ENCODE results near the gene LUM. TPM values are rescaled to one million over a fixed set of nuclear protein-coding genes. Genes with fewer than 3 reads are reported as not detected.

The LUM gene
- total RNA-seq, 1 experiment from 2014 or later: 0.23 TPM

DNA sequence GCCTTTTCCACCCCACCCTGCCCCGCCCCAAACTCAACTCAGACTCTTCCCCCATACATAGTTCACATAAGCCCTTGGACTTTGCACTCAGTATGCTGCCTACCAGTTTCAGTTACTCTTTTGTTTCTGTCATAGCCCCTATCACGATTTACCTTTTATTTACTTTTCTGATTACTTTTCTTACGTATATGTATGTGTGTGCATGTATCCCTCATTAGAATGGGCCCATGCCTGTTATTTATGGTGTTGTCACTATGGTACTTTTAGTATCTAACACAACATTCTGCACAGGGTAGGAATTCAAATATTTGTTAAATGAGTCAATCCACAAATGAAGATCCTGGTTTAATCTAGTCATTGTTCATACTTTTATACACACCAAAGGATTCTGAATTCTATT lies 16.5 kb upstream of the LUM start:
- DNase-seq (ENCODE audit: low read depth, low spot score): no peak
- Histone ChIP-seq H3K36me3 (ENCODE audit: control insufficient read depth, insufficient read depth, low read length) (no peaks in the 10 kb centered on the region), H3K27ac (ENCODE audit: low read length) (no peak overlapping the region), H3K4me1 (ENCODE audit: control insufficient read depth, insufficient read depth, low read length) (no peaks in the 10 kb centered on the region), H3K27me3 (ENCODE audit: control insufficient read depth, insufficient read depth, low read length) (no peaks in the 10 kb centered on the region), H3K4me3 (ENCODE audit: low read depth in 2 of 2, low read length in 2 of 2) (no peak overlapping the region), H3K9me3 (ENCODE audit: control insufficient read depth, insufficient read depth, low read depth, low read length) (no peaks in the 10 kb centered on the region)
- ChIA-PET CTCF (no interaction called here), POLR2A (no interaction called here)
- ATAC-seq: no peak
- no TSS peak for BruUV-seq (replicated peaks)
- in situ Hi-C loops (cut with HindIII; ENCODE audit: low pct_unique_long_range_greater_than_20kb, low sequenced_read_pairs) (no loop called here), intact Hi-C loops (cut with micrococcal nuclease; ENCODE audit: unreplicated experiment) (no loop called here)
- TF ChIP-seq, protein P1, sequence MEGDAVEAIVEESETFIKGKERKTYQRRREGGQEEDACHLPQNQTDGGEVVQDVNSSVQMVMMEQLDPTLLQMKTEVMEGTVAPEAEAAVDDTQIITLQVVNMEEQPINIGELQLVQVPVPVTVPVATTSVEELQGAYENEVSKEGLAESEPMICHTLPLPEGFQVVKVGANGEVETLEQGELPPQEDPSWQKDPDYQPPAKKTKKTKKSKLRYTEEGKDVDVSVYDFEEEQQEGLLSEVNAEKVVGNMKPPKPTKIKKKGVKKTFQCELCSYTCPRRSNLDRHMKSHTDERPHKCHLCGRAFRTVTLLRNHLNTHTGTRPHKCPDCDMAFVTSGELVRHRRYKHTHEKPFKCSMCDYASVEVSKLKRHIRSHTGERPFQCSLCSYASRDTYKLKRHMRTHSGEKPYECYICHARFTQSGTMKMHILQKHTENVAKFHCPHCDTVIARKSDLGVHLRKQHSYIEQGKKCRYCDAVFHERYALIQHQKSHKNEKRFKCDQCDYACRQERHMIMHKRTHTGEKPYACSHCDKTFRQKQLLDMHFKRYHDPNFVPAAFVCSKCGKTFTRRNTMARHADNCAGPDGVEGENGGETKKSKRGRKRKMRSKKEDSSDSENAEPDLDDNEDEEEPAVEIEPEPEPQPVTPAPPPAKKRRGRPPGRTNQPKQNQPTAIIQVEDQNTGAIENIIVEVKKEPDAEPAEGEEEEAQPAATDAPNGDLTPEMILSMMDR (IDR thresholded peaks at IDR 0.05): no peak
- no peak for TF ChIP-seq POLR2AphosphoS5 (IDR thresholded peaks at IDR 0.05; ENCODE audit: low read depth, low read length)
- TF ChIP-seq TCF7L2 (IDR thresholded peaks at IDR 0.05; ENCODE audit: low read depth, low read length): no peak
- no peak for TF ChIP-seq SIN3A (IDR thresholded peaks at IDR 0.05; ENCODE audit: borderline replicate concordance, insufficient read depth, low read depth, low read length)
- no peak for TF ChIP-seq REST (IDR thresholded peaks at IDR 0.05; ENCODE audit: insufficient read depth in 1 of 2, low read depth in 2 of 2, low read length in 1 of 2)

- Histone ChIP-seq H3K36me3 (ENCODE audit: control insufficient read depth, insufficient read depth, low read length) (no peaks in the 10 kb centered on the region), H3K4me3 (ENCODE audit: low read depth in 2 of 2, low read length in 2 of 2) (no peak overlapping the region), H3K4me1 (ENCODE audit: control insufficient read depth, insufficient read depth, low read length) (no peaks in the 10 kb centered on the region), H3K27me3 (ENCODE audit: control insufficient read depth, insufficient read depth, low read length) (no peaks in the 10 kb centered on the region), H3K9me3 (ENCODE audit: control insufficient read depth, insufficient read depth, low read depth, low read length) (no peaks in the 10 kb centered on the region), H3K27ac (ENCODE audit: low read length) (no peak overlapping the region)
- intact Hi-C loops (cut with micrococcal nuclease; ENCODE audit: unreplicated experiment) (no loop called here), in situ Hi-C loops (cut with HindIII; ENCODE audit: low pct_unique_long_range_greater_than_20kb, low sequenced_read_pairs) (no loop called here)
- no peak for DNase-seq (ENCODE audit: low read depth, low spot score)
- ChIA-PET CTCF (no interaction called here), POLR2A (no interaction called here)
- TF ChIP-seq SIN3A (IDR thresholded peaks at IDR 0.05; ENCODE audit: borderline replicate concordance, insufficient read depth, low read depth, low read length) (no peak), TCF7L2 (IDR thresholded peaks at IDR 0.05; ENCODE audit: low read depth, low read length) (no peak)
- no peak for ATAC-seq
- no TSS peak for BruUV-seq (replicated peaks)
Measured at GRCh38 chr12:91127306-91127705, 16.0 kb upstream of the LUM start.

DNA sequence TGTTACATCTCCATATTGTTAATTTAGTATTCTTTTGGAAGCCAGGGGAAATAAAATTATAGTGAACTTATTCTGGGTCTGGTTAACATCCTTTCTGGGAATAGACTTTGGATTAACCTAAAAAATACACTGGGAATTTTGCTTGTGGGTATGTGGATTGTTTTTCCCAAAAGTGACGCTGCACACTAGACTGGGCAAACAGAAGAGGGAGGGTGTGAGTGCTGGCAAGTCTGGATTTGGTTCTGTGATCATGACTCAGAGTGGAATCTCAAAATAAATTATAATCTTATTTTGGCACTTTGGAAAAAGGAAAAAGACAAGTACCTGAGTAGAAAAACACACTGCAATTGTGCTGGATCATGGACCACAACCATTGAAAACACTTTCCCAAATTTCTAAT lies 15.2 kb upstream of the LUM start:
- intact Hi-C loops (cut with micrococcal nuclease; ENCODE audit: unreplicated experiment) (no loop called here), in situ Hi-C loops (cut with HindIII; ENCODE audit: low pct_unique_long_range_greater_than_20kb, low sequenced_read_pairs) (no loop called here)
- H3K27me3 ChIP-seq (ENCODE audit: control insufficient read depth, insufficient read depth, low read length): no peaks in the 10 kb centered on the region
- no peaks in the 10 kb centered on the region for H3K36me3 ChIP-seq (ENCODE audit: control insufficient read depth, insufficient read depth, low read length)
- no peaks in the 10 kb centered on the region for H3K9me3 ChIP-seq (ENCODE audit: control insufficient read depth, insufficient read depth, low read depth, low read length)
- no peaks in the 10 kb centered on the region for H3K4me1 ChIP-seq (ENCODE audit: control insufficient read depth, insufficient read depth, low read length)
- no peak for DNase-seq (ENCODE audit: low read depth, low spot score)
- ChIA-PET CTCF (no interaction called here), POLR2A (no interaction called here)
- no peak overlapping the region for H3K27ac ChIP-seq (ENCODE audit: low read length)
- BruUV-seq (replicated peaks): no TSS peak
- TF ChIP-seq REST (IDR thresholded peaks at IDR 0.05; ENCODE audit: insufficient read depth in 1 of 2, low read depth in 2 of 2, low read length in 1 of 2) (no peak), TCF7L2 (IDR thresholded peaks at IDR 0.05; ENCODE audit: low read depth, low read length) (no peak), SIN3A (IDR thresholded peaks at IDR 0.05; ENCODE audit: borderline replicate concordance, insufficient read depth, low read depth, low read length) (no peak), POLR2AphosphoS5 (IDR thresholded peaks at IDR 0.05; ENCODE audit: low read depth, low read length) (no peak)
- TF ChIP-seq, protein P1 (IDR thresholded peaks at IDR 0.05): no peak
- no peak overlapping the region for H3K4me3 ChIP-seq (ENCODE audit: low read depth in 2 of 2, low read length in 2 of 2)
- no peak for ATAC-seq

All from Panc1 (cell line).